Liver (tissue), 1 donor: ENCODE data around the gene ECSCR.

Experiments used
- MAX ChIP-seq: IDR thresholded peaks from 2 replicates; pipeline ENCODE4 v1.6.1; 2016; ENCODE audit warnings: antibody characterized with exemption
- REST ChIP-seq: IDR thresholded peaks from 2 replicates; pipeline ENCODE4 v1.6.1; 2016; ENCODE audit warnings: antibody characterized with exemption, mild to moderate bottlenecking

GRCh38 chr5:139404484-139404840 lies 58.1 kb downstream of the ECSCR start:
- TF ChIP-seq MAX = no peak
- TF ChIP-seq REST = no peak
